Mesothelial cell of epicardium (in vitro differentiated cells): Measurements from ENCODE around the gene GLT6D1. TPM values are rescaled to one million over a fixed set of nuclear protein-coding genes. Genes with fewer than 3 reads are reported as not detected.
A peak's percentile ranks its signal among the peaks of the same experiment; 100 is the strongest.

Source experiments
- DNase-seq, 2 experiments: peaks; one replicate each; pipeline ENCODE4 v3.0.0; 2021; ENCODE audit warnings: low spot score in 2 of 2; ENCODE audit not compliant: unreplicated experiment in 2 of 2
- H3K27ac Mint-ChIP-seq: 2 replicates; pipeline ENCODE4 v1.8.0; 2021; ENCODE audit warnings: mixed read lengths
- H3K27me3 Mint-ChIP-seq: 2 replicates; pipeline ENCODE4 v1.8.0; 2021; ENCODE audit warnings: low read depth, mixed read lengths
- H3K36me3 Mint-ChIP-seq: 2 replicates; pipeline ENCODE4 v1.8.0; 2021; ENCODE audit warnings: mixed read lengths
- H3K4me1 Mint-ChIP-seq: 2 replicates; pipeline ENCODE4 v1.8.0; 2021; ENCODE audit warnings: mixed read lengths
- H3K4me3 Mint-ChIP-seq: 2 replicates; pipeline ENCODE4 v1.8.0; 2021; ENCODE audit warnings: mild to moderate bottlenecking, moderate library complexity, mixed read lengths
- H3K9me3 Mint-ChIP-seq: 2 replicates; pipeline ENCODE4 v1.8.0; 2021; ENCODE audit warnings: mixed read lengths
- total RNA-seq: library from RNA; stranded (reverse); gene quantifications from 3 replicates; pipeline ENCODE4 v1.2.1, GENCODE V29; 2021
- TF ChIP-seq, protein P1 (sequence below): fragments of 200-600 bp; sonication (generic); IDR thresholded peaks from one replicate; pipeline ENCODE4 v1.5.0; 2021; ENCODE audit warnings: antibody characterized with exemption; ENCODE audit not compliant: unreplicated experiment

The GLT6D1 gene
- total RNA-seq, 1 donor from 2014 or later: not detected

DNA sequence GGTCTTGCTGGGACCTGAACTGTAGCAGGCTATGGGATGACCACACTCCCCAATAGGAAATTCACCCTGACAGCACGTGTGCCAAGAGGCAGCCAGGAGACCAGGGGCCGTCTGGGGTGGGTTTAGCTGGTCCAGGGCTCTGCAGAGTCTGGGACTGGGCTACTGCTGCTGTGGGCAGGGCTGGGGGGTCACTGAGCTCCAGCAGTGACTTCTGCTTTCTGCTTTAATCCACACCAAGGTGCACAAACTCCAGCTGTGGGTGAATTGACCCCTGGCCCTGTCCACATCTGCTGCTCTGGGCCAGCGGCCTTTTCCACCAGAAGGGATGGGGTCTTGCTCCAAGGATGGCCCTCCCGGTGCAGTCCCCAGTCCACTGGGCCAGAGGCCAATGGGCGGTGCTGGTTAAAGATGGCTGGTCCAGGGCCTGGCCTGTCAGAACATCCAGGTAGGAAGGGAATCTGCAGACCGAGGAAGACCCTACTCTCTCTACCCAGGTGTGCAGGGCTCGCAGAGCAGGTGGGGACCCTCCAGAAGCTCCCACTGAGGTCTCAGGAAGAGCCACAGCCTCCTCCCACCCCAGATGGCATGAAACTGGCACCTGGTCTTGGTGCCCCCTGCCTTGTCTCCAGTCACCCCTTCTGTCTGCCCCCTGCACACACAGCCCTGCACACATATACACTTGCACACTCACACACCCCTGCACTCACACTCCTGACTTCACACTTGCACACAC, 28.0 kb downstream of the GLT6D1 start:
- no peak overlapping the region for H3K4me3 Mint-ChIP-seq
- no peaks in the 10 kb centered on the region for H3K9me3 Mint-ChIP-seq
- H3K4me1 Mint-ChIP-seq: no peaks in the 10 kb centered on the region
- H3K27me3 Mint-ChIP-seq: peaks cover 5% of the 10 kb centered on the region
- no peak for DNase-seq
- TF ChIP-seq, protein P1, sequence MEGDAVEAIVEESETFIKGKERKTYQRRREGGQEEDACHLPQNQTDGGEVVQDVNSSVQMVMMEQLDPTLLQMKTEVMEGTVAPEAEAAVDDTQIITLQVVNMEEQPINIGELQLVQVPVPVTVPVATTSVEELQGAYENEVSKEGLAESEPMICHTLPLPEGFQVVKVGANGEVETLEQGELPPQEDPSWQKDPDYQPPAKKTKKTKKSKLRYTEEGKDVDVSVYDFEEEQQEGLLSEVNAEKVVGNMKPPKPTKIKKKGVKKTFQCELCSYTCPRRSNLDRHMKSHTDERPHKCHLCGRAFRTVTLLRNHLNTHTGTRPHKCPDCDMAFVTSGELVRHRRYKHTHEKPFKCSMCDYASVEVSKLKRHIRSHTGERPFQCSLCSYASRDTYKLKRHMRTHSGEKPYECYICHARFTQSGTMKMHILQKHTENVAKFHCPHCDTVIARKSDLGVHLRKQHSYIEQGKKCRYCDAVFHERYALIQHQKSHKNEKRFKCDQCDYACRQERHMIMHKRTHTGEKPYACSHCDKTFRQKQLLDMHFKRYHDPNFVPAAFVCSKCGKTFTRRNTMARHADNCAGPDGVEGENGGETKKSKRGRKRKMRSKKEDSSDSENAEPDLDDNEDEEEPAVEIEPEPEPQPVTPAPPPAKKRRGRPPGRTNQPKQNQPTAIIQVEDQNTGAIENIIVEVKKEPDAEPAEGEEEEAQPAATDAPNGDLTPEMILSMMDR: no peak
- no peak overlapping the region for H3K27ac Mint-ChIP-seq
- H3K36me3 Mint-ChIP-seq: no peaks in the 10 kb centered on the region

DNA sequence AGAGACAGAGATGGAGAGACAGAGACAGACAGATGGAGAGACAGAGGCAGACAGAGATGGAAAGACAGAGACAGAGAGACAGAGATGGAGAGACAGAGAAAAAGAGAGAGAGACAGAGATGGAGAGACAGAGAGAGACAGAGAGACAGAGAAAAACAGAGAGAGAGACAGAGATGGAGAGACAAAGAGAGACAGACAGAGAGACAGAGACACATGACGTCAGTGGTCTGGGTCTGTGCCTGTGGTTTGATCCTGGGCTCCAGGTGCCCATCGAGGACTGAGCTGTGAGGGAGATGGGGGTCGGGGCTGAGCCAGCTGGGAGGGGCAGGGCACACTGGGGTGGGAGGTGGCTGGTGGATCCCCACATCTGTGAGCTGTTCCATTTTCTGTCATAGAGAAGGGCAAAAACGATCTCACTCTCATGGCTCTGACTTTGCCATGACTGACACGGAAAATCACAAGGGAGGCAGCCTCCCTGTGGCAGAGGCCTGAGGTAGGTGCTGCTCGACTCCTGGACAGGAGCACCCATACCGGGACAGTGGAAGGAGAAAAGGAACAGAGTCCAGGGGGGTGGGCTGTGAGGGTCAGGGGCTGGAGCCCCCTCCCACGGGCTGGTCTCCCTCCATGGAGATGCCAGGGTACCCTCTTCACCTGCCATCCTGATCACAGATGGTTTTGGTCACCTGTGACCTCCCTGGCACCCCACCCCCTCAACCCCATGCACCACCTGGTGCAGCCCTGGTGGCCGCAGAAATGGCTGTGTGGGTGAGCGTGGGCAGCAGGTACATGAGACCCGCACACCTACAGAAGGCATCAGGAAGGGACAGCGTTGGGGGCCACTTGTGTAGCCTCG, 28.8 kb downstream of the GLT6D1 start:
- TF ChIP-seq, protein P1: no peak
- H3K36me3 Mint-ChIP-seq: no peaks in the 10 kb centered on the region
- H3K4me3 Mint-ChIP-seq: no peak overlapping the region
- no peaks in the 10 kb centered on the region for H3K4me1 Mint-ChIP-seq
- H3K27me3 Mint-ChIP-seq: peaks cover 1% of the 10 kb centered on the region
- no peak overlapping the region for H3K27ac Mint-ChIP-seq
- no peaks in the 10 kb centered on the region for H3K9me3 Mint-ChIP-seq
- DNase-seq: no peak

GRCh38 chr9:135609366-135609955, 29.9 kb downstream of the GLT6D1 start:
- no peak overlapping the region for H3K27ac Mint-ChIP-seq
- no peaks in the 10 kb centered on the region for H3K36me3 Mint-ChIP-seq
- no peaks in the 10 kb centered on the region for H3K9me3 Mint-ChIP-seq
- H3K27me3 Mint-ChIP-seq: peaks cover 1% of the 10 kb centered on the region
- no peaks in the 10 kb centered on the region for H3K4me1 Mint-ChIP-seq
- TF ChIP-seq, protein P1: no peak
- DNase-seq: peak in 1 of 2 experiments; percentile 18
- no peak overlapping the region for H3K4me3 Mint-ChIP-seq

DNA sequence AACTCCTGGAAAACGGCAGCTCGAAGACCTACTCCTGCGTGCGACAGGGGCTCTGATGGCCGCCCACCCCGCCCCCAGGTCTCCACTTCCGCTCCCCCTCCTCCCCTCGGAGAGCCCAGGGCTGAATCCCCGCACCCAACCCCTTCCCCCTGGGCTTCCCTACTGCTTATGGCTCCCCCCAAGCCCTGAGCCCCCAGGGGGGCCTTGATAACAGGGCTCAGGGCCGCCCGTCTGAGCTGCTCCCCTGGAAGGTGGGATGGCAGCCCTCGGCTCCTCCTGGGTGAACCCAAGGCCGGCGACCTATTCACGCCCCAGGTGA, 30.4 kb downstream of the GLT6D1 start:
- Mint-ChIP-seq H3K4me3 (no peak overlapping the region), H3K27me3 (peaks cover 1% of the 10 kb centered on the region), H3K4me1 (no peaks in the 10 kb centered on the region), H3K27ac (no peak overlapping the region), H3K36me3 (no peaks in the 10 kb centered on the region), H3K9me3 (no peaks in the 10 kb centered on the region)
- TF ChIP-seq, protein P1: no peak
- DNase-seq: peak in 1 of 2 experiments; percentile 13

DNA sequence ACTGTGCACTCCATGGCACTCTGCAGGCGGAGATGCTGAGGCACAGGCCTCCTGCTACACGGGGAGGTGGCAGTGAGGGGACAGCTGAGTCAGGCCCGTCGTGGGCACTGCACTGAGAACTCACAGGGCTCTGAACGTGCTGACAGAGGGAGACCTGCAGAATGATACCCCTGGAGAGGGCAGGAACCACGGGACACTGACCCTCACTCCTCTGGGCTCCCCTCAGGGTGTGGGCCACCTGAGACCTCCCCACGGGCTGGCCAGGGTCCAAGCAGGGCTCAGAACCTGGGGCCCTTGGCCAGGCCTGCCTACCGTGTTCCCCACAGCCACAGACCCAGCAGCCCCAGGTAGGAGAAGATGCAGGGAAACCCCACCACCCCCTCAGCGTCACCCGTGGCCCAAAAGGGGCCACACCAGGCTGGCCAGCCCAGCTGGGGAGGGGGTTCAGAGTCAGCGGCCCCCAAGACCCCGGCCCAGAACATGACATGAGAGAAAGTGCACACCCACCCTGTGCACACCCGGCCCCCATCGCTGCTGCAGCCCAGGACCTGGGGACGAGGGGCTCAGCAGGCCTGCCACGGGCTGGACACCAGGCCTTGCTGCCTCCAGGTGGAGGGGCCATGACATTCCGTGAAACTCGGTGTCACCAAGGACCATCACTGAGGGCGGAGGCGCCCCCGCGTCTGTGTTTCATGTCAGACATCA, 30.9 kb downstream of the GLT6D1 start:
- no peaks in the 10 kb centered on the region for H3K9me3 Mint-ChIP-seq
- H3K4me3 Mint-ChIP-seq: no peak overlapping the region
- H3K36me3 Mint-ChIP-seq: no peaks in the 10 kb centered on the region
- no peaks in the 10 kb centered on the region for H3K4me1 Mint-ChIP-seq
- no peak overlapping the region for H3K27ac Mint-ChIP-seq
- H3K27me3 Mint-ChIP-seq: peaks cover 1% of the 10 kb centered on the region
- DNase-seq: peak; percentile 17 to 36
- TF ChIP-seq, protein P1: no peak
